SJCRH30 (cell line): ENCODE results near the gene ADGRG4. TPM values are rescaled to one million over a fixed set of nuclear protein-coding genes. Genes with fewer than 3 reads are reported as not detected.
"Not testable (repeated sequence)": the region's sequence is repeated elsewhere in the genome, so short reads cannot be mapped to it uniquely, and the experiment has no call there.

Experiments used
- DNase-seq, 2 experiments: peaks; one replicate each; pipeline ENCODE4 v3.0.0-alpha.2; 2015 to 2020
- H3K27ac ChIP-seq: fragments of 250-450 bp; sonication (Bioruptor Pico); 2 replicates; pipeline ENCODE4 v1.5.1; 2020; ENCODE audit warnings: mild to moderate bottlenecking, moderate library complexity
- H3K27me3 ChIP-seq: fragments of 250-450 bp; sonication (Bioruptor Pico); 2 replicates; pipeline ENCODE4 v1.5.1; 2020; ENCODE audit warnings: mild to moderate bottlenecking, moderate library complexity
- H3K36me3 ChIP-seq: fragments of 250-450 bp; sonication (Bioruptor Pico); 2 replicates; pipeline ENCODE4 v1.5.1; 2020; ENCODE audit warnings: mild to moderate bottlenecking, moderate library complexity
- H3K4me1 ChIP-seq: fragments of 250-450 bp; sonication (Bioruptor Pico); 2 replicates; pipeline ENCODE4 v1.5.1; 2020; ENCODE audit warnings: mild to moderate bottlenecking, moderate library complexity
- H3K4me3 ChIP-seq: fragments of 250-450 bp; sonication (Bioruptor Pico); 2 replicates; pipeline ENCODE4 v1.5.1; 2020; ENCODE audit warnings: mild to moderate bottlenecking, moderate library complexity
- H3K9me3 ChIP-seq: fragments of 250-450 bp; sonication (Bioruptor Pico); replicated peaks from 2 replicates; pipeline ENCODE4 v1.5.1; 2020; ENCODE audit warnings: mild to moderate bottlenecking, moderate library complexity
- total RNA-seq: library from RNA; depleted of rRNA; stranded (reverse); fragments of >200 nt; shearing (Covaris generic); gene quantifications from 2 replicates; pipeline ENCODE4 v1.2.3, GENCODE V29; 2014

ADGRG4 gene
- total RNA-seq, 1 experiment from 2014 or later, result not detected

GRCh38 chrX:136269921-136270320, 30.8 kb upstream of the ADGRG4 start:
- H3K4me1 ChIP-seq, result no peaks in the 10 kb centered on the region
- H3K36me3 ChIP-seq, result no peaks in the 10 kb centered on the region
- H3K27ac ChIP-seq, result no peak overlapping the region
- H3K9me3 ChIP-seq, result no peaks in the 10 kb centered on the region
- DNase-seq, result no peak
- H3K27me3 ChIP-seq, result no peaks in the 10 kb centered on the region
- no peak overlapping the region for H3K4me3 ChIP-seq

DNA sequence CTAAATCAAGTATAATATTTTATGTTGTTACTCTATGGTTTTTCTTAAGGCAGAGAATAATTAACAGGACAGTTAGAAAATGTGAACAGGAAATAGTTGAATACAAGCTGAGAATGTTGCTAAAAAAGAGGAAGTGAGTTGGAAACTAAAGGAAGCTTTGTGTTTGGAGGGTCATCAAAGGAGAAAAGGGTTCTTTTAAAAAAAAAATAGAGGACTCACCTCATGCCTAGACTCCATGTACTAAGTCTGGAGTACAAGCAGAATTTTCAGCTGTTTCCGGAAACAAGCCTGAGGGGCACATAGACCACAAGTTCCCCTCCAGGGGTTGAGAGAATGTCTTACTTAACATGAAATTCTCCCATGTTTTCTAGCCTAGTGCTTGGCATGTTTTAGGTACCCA, 29.5 kb upstream of the ADGRG4 start:
- Histone ChIP-seq H3K27ac (no peak overlapping the region), H3K4me3 (no peak overlapping the region), H3K36me3 (no peaks in the 10 kb centered on the region), H3K4me1 (no peaks in the 10 kb centered on the region), H3K9me3 (no peaks in the 10 kb centered on the region), H3K27me3 (no peaks in the 10 kb centered on the region)
- no peak for DNase-seq

GRCh38 chrX:136272325-136272724, 28.4 kb upstream of the ADGRG4 start:
- Histone ChIP-seq H3K27ac (no peak overlapping the region), H3K9me3 (no peaks in the 10 kb centered on the region), H3K36me3 (no peaks in the 10 kb centered on the region), H3K27me3 (no peaks in the 10 kb centered on the region), H3K4me3 (no peak overlapping the region), H3K4me1 (no peaks in the 10 kb centered on the region)
- DNase-seq, result no peak

GRCh38 chrX:136273986-136274385, 26.8 kb upstream of the ADGRG4 start:
- Histone ChIP-seq H3K27me3 (no peaks in the 10 kb centered on the region), H3K4me1 (no peaks in the 10 kb centered on the region), H3K9me3 (no peaks in the 10 kb centered on the region), H3K27ac (no peak overlapping the region), H3K4me3 (no peak overlapping the region), H3K36me3 (no peaks in the 10 kb centered on the region)
- DNase-seq, result no peak

DNA sequence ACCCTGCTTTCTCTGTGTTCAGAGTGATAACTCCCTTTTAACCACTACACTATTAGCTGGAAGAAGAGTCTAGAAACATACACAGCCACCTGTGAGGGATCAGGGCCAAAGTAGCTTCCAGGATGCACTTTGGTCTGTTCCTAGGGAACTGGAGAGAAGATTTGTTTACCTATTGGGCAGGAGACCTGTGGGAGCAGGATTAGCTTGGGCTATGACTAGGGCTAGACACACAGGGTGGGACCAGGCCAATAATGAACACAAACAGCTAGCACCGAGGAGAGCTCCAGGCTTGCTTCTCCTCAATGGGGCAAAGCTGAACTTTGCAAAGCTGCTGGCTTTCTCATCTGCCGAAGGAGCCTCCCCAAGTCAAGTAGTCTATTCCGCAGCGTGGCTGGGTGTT, 25.2 kb upstream of the ADGRG4 start:
- Histone ChIP-seq H3K27me3 (no peaks in the 10 kb centered on the region), H3K4me1 (no peaks in the 10 kb centered on the region), H3K9me3 (no peaks in the 10 kb centered on the region), H3K36me3 (no peaks in the 10 kb centered on the region), H3K27ac (no peak overlapping the region), H3K4me3 (no peak overlapping the region)
- no peak for DNase-seq

DNA sequence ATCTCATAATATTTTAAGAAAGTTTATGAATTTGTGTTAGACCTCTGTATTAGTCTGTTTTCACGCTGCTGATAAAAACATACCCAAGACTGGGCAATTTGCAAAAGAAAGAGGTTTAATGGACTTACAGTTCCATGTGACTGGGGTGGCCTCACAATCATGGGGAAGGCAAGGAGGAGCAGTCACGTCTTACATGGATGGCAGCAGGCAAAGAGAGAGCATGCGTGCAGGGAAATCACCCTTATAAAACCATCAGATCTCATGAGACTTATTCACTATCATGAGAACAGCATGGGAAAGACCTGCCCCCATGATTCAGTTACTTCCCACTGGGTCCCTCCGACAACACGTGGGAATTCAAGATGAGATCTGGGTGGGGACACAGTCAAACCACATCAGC, 14.4 kb upstream of the ADGRG4 start:
- not testable (repeated sequence) for H3K27ac ChIP-seq, H3K9me3 ChIP-seq, H3K4me3 ChIP-seq, H3K36me3 ChIP-seq, H3K4me1 ChIP-seq, H3K27me3 ChIP-seq, DNase-seq

DNA sequence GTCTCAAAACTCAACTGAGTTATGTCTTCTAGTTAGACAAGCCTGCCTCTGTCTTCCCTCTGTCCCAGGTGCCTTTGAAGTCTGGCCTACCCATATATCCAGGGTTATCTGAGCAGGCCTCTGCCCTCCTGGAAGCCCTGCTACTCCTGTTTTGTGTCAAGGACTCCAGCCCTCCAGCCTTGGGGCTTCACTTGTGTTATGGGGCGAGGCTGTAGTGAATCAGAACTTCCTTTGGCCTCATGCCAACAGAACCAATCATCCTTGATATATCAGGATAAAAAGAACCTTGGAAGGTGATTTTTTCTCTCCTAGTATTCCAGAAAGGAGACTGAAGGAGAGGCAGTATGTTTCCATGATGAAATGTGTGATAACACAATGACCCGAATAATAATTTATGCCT, 8.9 kb upstream of the ADGRG4 start:
- DNase-seq, result no peak
- Histone ChIP-seq H3K4me3 (no peak overlapping the region), H3K36me3 (no peaks in the 10 kb centered on the region), H3K27ac (no peak overlapping the region), H3K4me1 (no peaks in the 10 kb centered on the region), H3K27me3 (no peaks in the 10 kb centered on the region), H3K9me3 (no peaks in the 10 kb centered on the region)

DNA sequence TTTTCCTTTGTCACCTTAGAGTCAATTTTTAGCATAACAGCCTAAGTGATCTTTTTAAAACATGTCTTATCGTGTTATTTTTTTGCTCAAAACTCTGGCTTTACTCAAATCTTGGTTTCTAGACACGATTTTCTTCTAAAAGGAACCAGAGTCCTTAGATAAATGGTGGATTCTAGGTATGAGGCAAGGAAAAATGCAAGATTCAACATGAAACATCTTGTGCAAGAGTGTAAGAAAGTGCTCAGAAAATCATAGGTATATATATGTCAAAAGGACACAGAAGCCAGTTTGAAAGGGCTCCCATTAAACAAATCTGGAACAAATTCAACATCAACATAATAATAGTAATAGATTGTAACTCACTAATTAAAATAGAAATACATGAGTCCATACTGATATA, 8.1 kb upstream of the ADGRG4 start:
- no peaks in the 10 kb centered on the region for H3K9me3 ChIP-seq
- no peaks in the 10 kb centered on the region for H3K27me3 ChIP-seq
- no peaks in the 10 kb centered on the region for H3K36me3 ChIP-seq
- H3K27ac ChIP-seq, result no peak overlapping the region
- no peak overlapping the region for H3K4me3 ChIP-seq
- DNase-seq, result no peak
- H3K4me1 ChIP-seq, result no peaks in the 10 kb centered on the region

DNA sequence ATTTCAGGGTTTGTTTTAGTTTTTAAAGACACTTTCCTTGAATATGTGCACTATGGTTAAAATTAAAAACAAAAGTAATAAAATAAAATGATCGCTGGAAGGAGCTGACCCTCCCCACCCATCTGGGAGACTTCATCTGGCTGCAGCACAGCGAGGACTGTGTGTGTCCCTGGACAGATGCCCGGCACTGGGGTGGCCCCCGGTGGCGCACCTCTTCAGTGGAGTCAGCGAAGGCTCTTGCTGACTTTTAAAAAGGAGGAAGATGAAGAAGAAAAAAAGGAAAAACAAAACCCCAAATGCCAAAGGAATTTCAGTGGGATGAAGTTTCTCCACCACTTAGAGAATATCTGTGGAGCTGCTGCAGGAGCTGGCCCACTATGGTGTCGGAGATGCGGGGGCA, 5.4 kb upstream of the ADGRG4 start:
- no peaks in the 10 kb centered on the region for H3K9me3 ChIP-seq
- no peak overlapping the region for H3K27ac ChIP-seq
- H3K4me3 ChIP-seq, result no peak overlapping the region
- no peaks in the 10 kb centered on the region for H3K36me3 ChIP-seq
- no peak for DNase-seq
- no peaks in the 10 kb centered on the region for H3K4me1 ChIP-seq
- H3K27me3 ChIP-seq, result no peaks in the 10 kb centered on the region

- H3K36me3 ChIP-seq, result no peaks in the 10 kb centered on the region
- H3K27ac ChIP-seq, result no peak overlapping the region
- no peaks in the 10 kb centered on the region for H3K9me3 ChIP-seq
- no peak overlapping the region for H3K4me3 ChIP-seq
- no peaks in the 10 kb centered on the region for H3K27me3 ChIP-seq
- no peaks in the 10 kb centered on the region for H3K4me1 ChIP-seq
- DNase-seq, result no peak
Observed at GRCh38 chrX:136303041-136303440, 2.3 kb downstream of the ADGRG4 start.

DNA sequence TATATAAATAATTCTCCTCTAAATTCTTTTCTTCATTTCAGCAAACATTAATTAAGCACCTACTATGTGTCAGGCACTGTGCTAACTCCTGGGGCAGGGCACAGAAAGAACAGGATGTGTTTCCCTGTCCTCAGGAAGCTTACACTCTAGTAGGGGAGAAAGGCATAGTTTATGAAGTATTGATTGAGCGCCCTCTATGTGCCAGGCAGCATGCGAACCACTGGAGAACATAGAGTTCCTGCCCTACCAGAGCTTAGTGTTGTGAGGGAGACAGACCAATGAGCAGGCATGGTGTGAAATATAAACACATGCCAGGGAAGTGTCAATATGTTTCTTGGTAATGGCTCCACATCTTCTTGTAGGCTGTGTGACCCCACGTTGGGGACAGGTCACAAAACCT, 3.7 kb downstream of the ADGRG4 start:
- Histone ChIP-seq H3K9me3 (no peaks in the 10 kb centered on the region), H3K4me1 (no peaks in the 10 kb centered on the region), H3K4me3 (no peak overlapping the region), H3K27me3 (no peaks in the 10 kb centered on the region), H3K36me3 (no peaks in the 10 kb centered on the region), H3K27ac (no peak overlapping the region)
- DNase-seq, result peak in 1 of 2 experiments; percentile 2

DNA sequence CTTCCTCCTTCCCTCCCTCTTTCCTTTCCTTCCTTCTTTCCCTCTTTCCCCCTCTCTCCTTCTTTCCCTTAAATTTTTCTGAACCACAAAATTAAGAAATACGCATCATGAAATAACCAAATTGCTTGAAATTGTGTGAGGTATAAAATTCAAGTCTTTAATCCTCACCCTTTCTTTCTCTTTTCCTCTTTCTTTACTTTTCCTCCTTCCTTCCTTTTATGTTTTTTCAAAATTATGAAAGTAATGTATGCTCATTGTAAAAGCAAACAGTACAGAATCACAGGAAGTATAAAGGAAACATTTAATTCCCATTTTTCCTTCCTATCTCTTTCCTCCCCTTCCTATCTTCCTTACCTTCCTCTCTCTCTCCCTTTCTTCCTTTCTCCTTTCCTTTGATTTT, 5.4 kb downstream of the ADGRG4 start:
- no peaks in the 10 kb centered on the region for H3K4me1 ChIP-seq
- no peak overlapping the region for H3K27ac ChIP-seq
- no peak for DNase-seq

DNA sequence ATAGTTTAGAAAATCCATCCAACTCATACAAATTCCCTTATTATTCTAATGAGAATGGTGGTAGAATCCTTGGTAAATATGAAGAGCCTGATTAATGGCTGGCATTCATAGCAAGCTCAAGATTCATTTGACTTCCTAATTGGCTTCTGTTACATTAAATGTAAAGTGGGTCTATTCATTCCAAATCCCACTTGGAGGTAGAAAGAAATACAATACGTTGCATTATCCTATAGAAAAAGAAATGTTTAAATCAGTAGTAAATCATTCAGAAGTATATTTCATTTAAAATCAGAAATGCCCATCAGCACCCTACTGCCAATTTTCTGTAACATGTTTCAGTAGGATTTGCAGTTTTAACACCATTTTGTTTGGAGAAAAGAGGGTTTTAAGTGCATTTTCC, 6.7 kb downstream of the ADGRG4 start:
- Histone ChIP-seq H3K4me3 (no peak overlapping the region), H3K4me1 (no peaks in the 10 kb centered on the region)

More for the DNA sequence above, 5.4 kb downstream of the ADGRG4 start:
- Histone ChIP-seq H3K36me3 (no peaks in the 10 kb centered on the region), H3K9me3 (no peaks in the 10 kb centered on the region), H3K4me3 (no peak overlapping the region), H3K27me3 (no peaks in the 10 kb centered on the region)

GRCh38 chrX:136310411-136310810, 9.6 kb downstream of the ADGRG4 start:
- H3K4me1 ChIP-seq, result no peaks in the 10 kb centered on the region
- no peak overlapping the region for H3K4me3 ChIP-seq
- no peaks in the 10 kb centered on the region for H3K27me3 ChIP-seq
- no peak overlapping the region for H3K27ac ChIP-seq
- no peaks in the 10 kb centered on the region for H3K36me3 ChIP-seq
- DNase-seq, result peak; percentile 33 to 56
- H3K9me3 ChIP-seq, result no peaks in the 10 kb centered on the region

More for the DNA sequence above, 6.7 kb downstream of the ADGRG4 start:
- Histone ChIP-seq H3K27ac (no peak overlapping the region), H3K9me3 (no peaks in the 10 kb centered on the region), H3K36me3 (no peaks in the 10 kb centered on the region), H3K27me3 (no peaks in the 10 kb centered on the region)
- DNase-seq, result no peak

GRCh38 chrX:136318156-136318555, 17.4 kb downstream of the ADGRG4 start:
- Histone ChIP-seq H3K36me3 (no peaks in the 10 kb centered on the region), H3K27ac (no peak overlapping the region)

GRCh38 chrX:136318895-136319597, 18.3 kb downstream of the ADGRG4 start:
- H3K27ac ChIP-seq, result no peak overlapping the region
- no peaks in the 10 kb centered on the region for H3K36me3 ChIP-seq
- no peaks in the 10 kb centered on the region for H3K9me3 ChIP-seq
- H3K27me3 ChIP-seq, result no peaks in the 10 kb centered on the region
- H3K4me3 ChIP-seq, result no peak overlapping the region
- no peak for DNase-seq
- H3K4me1 ChIP-seq, result no peaks in the 10 kb centered on the region

More at GRCh38 chrX:136318156-136318555, 17.4 kb downstream of the ADGRG4 start:
- no peaks in the 10 kb centered on the region for H3K27me3 ChIP-seq
- H3K9me3 ChIP-seq, result no peaks in the 10 kb centered on the region
- H3K4me3 ChIP-seq, result no peak overlapping the region
- no peaks in the 10 kb centered on the region for H3K4me1 ChIP-seq
- no peak for DNase-seq
